ENCODE measurements around the gene RLN3.

DNA sequence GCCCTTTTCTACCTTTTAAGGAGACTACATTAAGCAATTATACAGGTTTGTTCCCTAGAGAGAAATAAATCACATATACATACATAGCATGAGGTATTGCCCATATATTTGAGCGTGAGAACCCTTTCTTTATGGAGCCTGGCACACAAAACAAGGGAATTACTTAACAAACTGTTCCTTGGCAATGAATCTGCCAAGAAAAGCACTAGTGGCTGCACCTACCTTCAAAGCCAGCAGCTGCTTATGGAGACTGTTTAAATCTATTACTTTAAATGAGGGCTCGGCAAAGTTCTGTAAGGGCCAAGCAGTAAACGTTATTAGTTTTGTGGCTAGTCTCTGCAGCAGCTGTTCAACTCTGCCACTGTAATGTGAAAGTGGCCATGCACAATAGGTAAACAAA, 28.9 kb upstream of the RLN3 start:
- TF ChIP-seq, protein P1, sequence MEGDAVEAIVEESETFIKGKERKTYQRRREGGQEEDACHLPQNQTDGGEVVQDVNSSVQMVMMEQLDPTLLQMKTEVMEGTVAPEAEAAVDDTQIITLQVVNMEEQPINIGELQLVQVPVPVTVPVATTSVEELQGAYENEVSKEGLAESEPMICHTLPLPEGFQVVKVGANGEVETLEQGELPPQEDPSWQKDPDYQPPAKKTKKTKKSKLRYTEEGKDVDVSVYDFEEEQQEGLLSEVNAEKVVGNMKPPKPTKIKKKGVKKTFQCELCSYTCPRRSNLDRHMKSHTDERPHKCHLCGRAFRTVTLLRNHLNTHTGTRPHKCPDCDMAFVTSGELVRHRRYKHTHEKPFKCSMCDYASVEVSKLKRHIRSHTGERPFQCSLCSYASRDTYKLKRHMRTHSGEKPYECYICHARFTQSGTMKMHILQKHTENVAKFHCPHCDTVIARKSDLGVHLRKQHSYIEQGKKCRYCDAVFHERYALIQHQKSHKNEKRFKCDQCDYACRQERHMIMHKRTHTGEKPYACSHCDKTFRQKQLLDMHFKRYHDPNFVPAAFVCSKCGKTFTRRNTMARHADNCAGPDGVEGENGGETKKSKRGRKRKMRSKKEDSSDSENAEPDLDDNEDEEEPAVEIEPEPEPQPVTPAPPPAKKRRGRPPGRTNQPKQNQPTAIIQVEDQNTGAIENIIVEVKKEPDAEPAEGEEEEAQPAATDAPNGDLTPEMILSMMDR (IDR thresholded peaks at IDR 0.05; ENCODE audit: insufficient read depth, low read length) = no peak
- TF ChIP-seq POLR2AphosphoS5 (IDR thresholded peaks at IDR 0.05; ENCODE audit: low read depth) = no peak
